ENCODE data around the gene P3H2. TPM values are rescaled to one million over a fixed set of nuclear protein-coding genes. Genes with fewer than 3 reads are reported as not detected.

P3H2 gene
- polyA plus RNA-seq, 3 donors from 2014 or later = 2.2 TPM; not detected in 2

DNA sequence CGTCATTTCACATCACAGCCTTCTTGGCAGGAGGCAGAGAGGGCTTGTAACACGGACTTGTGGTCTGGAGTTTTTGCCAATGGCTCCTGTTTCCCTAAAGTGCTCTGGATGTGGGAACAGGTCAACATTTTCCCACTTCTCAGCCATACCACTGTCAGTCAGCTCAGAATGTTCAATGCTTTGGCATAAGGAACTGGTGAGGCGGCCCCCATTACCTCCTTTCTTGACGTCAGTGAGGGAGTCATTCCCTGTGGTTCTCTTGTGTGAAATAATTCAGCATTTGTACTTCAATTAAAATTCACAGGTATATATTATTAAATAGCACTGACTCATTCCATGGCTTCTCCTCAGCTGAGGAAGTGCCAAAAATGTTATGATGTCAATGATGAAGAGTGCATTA lies 167.1 kb downstream of the P3H2 start:
- H3K4me1 Mint-ChIP-seq = no peaks in the 10 kb centered on the region
- peaks cover 0 to 3% (median 0%) of the 10 kb centered on the region in 6 donors for H3K9me3 Mint-ChIP-seq
- no peak for DNase-seq
- H3K27me3 Mint-ChIP-seq (ENCODE audit: low read depth in 3 of 3) = peaks cover 0 to 4% (median 0%) of the 10 kb centered on the region in 3 donors
- H3K4me3 Mint-ChIP-seq = no peak overlapping the region
- no peak overlapping the region for H3K27ac Mint-ChIP-seq
- no peaks in the 10 kb centered on the region for H3K36me3 Mint-ChIP-seq

DNA sequence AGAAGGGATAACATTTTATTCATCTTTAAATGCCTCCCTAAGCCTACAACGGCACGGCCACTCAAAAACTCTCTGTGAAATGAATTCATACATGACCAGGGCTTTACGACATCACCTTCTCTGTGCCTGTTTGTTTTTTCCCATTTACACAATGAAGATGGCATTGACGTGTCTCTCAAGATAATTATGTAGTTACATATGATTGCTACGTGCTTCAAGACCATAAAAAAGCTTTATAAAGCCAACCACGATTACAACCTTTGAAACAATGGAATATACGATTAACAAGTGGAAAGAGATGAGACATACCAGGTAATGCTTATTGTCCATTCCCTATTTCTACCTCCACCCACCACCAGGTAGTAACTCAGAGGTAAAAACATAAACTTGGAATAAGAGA lies 168.4 kb downstream of the P3H2 start:
- Mint-ChIP-seq H3K4me1 (no peaks in the 10 kb centered on the region), H3K36me3 (no peaks in the 10 kb centered on the region), H3K27ac (no peak overlapping the region), H3K4me3 (no peak overlapping the region), H3K27me3 (ENCODE audit: low read depth in 3 of 3) (peaks cover 0 to 4% (median 2%) of the 10 kb centered on the region in 3 donors), H3K9me3 (no peaks in the 10 kb centered on the region)
- DNase-seq = no peak

DNA sequence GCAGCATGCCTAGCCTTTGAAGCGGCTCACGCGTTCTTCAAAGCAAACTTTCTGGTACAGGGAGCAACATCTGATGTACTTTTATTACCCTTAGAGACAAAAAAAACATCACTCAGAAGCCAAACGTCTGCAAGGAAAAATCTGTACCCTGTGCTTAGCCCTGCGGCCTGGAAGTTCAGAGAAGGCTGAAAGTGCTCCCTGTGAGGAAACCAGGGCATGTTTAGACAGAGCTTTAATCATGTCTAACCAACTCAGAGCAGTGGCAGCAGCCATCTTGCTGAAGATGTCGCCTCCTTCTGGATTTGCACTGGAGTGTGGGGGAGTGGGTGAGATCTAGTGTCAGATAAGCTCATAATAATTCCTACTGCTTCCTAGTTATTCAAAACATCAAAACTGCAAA lies 170.4 kb downstream of the P3H2 start:
- Mint-ChIP-seq H3K4me3 (no peak overlapping the region), H3K27me3 (ENCODE audit: low read depth in 3 of 3) (peaks cover 0 to 5% (median 3%) of the 10 kb centered on the region in 3 donors), H3K27ac (no peak overlapping the region), H3K4me1 (no peaks in the 10 kb centered on the region), H3K9me3 (no peaks in the 10 kb centered on the region), H3K36me3 (no peaks in the 10 kb centered on the region)
- no peak for DNase-seq

DNA sequence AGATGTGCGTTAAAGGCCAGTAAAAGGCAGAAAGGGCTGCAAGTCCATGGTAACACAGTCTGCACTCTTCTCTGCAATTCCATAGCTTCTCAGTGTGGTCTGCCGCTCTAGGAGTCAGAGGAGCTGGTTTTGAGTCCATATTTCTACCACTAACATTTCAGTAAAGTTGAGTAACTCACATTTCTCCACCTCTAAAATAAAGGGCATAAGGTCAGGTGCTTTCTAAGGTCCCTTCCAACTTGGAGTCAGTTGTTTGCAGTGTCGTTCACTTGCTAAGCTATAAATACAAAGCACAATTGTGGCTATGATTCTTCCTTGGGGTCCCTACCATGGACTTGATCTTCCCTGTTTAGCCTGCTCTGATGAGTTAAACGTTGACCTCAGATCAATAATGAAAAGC lies 171.1 kb downstream of the P3H2 start:
- no peak overlapping the region for H3K4me3 Mint-ChIP-seq
- H3K9me3 Mint-ChIP-seq = no peaks in the 10 kb centered on the region
- H3K36me3 Mint-ChIP-seq = no peaks in the 10 kb centered on the region
- H3K27me3 Mint-ChIP-seq (ENCODE audit: low read depth in 3 of 3) = peaks cover 0 to 5% (median 2%) of the 10 kb centered on the region in 3 donors
- no peak for DNase-seq
- H3K4me1 Mint-ChIP-seq = no peaks in the 10 kb centered on the region
- no peak overlapping the region for H3K27ac Mint-ChIP-seq

DNA sequence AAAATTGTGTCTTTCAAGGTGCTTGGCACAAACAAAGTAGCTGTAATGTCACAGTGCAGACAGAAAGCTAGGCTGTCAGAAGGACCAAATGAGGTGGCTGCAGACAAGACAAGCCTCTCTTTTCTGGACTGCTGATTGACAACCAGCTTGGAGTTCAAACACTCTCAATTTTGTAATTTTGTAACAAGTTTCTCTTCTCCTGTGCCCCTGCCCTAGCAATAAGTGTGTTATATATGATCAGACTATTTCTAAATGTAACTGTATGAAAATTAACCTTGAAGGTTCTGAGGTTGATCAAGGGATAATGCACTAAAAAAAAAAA lies 172.0 kb downstream of the P3H2 start:
- no peaks in the 10 kb centered on the region for H3K4me1 Mint-ChIP-seq
- DNase-seq = no peak
- no peak overlapping the region for H3K4me3 Mint-ChIP-seq
- no peak overlapping the region for H3K27ac Mint-ChIP-seq
- H3K9me3 Mint-ChIP-seq = no peaks in the 10 kb centered on the region
- H3K27me3 Mint-ChIP-seq (ENCODE audit: low read depth in 3 of 3) = peaks cover 0 to 5% (median 0%) of the 10 kb centered on the region in 3 donors
- no peaks in the 10 kb centered on the region for H3K36me3 Mint-ChIP-seq

DNA sequence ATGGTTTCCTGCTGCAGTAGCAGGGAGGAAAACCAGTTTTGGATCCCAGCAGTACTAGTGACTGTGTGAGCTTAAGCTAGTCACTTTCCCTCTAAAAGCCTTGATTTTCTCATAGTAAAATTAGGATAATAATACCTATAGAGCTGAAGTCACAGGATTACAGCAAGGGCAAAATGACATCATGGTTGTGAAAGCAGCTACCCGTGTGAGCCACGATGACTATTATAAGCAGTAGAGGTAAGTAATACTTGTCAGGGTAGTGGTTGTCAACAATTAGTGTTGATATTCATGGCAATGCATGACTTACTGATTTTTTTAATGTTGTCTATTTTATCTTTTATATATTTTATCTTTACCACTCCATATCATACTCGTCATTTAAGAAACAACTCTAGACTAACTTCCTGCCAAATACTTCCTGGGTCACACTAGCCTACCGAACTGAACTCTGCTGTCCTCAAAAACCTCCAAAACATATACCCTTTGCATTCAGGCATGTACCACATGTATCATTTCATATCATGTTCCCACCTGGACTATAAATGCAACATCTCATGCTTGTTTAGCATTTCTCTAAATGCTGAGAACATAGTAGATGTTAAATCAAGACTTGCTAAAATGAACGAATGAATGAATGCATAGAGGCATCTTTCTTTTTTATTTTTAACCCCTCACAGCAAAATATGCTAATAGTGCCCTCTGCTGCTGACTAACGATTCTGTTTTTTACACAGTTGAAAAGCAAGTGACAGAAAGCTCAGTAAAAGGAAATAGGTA lies 172.6 kb downstream of the P3H2 start:
- H3K27ac Mint-ChIP-seq = no peak overlapping the region
- no peak overlapping the region for H3K4me3 Mint-ChIP-seq
- DNase-seq = no peak
- peaks cover 0 to 5% (median 0%) of the 10 kb centered on the region in 3 donors for H3K27me3 Mint-ChIP-seq (ENCODE audit: low read depth in 3 of 3)
- H3K9me3 Mint-ChIP-seq = no peaks in the 10 kb centered on the region
- H3K36me3 Mint-ChIP-seq = no peaks in the 10 kb centered on the region
- H3K4me1 Mint-ChIP-seq = no peaks in the 10 kb centered on the region

DNA sequence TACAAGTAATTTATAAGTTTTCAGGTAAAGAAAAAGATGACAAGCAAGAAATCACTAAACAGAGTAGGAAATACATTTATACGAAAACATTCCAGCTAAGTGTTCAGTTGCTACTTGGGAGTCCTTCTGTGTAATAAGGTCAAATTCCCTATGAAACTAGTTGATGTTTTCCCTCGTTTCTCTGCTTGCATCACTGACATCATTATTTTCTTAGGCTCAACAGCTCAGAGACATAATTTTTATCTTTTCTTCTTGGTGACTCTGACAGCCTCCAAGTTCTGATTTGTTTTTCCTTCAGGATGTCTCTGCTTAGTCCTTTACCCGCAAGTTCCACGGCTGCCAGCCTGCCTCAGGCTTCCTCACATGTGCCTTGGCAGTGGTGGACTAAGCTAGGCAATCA lies 173.6 kb downstream of the P3H2 start:
- H3K9me3 Mint-ChIP-seq = no peaks in the 10 kb centered on the region
- no peaks in the 10 kb centered on the region for H3K36me3 Mint-ChIP-seq
- peaks cover 0 to 5% (median 3%) of the 10 kb centered on the region in 3 donors for H3K27me3 Mint-ChIP-seq (ENCODE audit: low read depth in 3 of 3)
- H3K4me3 Mint-ChIP-seq = no peak overlapping the region
- DNase-seq = no peak
- H3K4me1 Mint-ChIP-seq = no peaks in the 10 kb centered on the region
- no peak overlapping the region for H3K27ac Mint-ChIP-seq

DNA sequence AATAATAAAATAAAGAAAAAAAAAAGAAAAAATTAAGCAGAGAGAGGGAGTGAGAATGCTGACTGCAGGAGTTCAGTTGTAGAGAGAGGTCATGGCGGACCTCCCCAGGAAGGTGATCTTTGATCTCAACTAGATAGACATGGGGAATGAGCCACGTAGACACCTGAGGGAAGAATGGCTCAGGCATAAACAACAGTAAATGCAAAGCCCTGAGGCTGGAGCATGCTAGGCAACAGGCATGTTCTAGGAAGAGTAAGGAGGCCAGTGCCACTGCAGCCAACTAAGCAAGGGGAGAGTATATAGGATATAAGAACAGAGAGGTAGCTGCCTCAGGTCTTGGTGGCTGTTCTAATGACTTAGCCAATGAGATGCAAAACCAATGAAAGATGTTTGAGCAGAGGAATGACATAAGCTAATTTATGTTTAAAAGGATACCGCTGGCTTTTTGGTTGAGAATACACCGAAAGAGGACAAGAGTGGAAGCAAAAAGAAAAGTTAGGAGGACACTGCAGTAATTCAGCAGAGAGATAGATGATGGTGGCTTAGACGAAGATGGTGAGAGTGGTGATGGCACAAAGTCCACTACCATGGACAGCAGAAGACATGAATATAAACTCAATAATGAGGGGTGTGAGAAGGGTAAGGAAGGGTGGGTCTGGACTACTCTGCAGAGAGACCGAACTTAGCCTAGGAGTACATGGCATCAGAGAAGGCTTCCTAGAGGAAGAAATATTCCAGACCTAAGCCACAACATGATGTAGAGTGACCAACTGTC lies 174.6 kb downstream of the P3H2 start:
- H3K27me3 Mint-ChIP-seq (ENCODE audit: low read depth in 3 of 3) = peaks cover 0 to 5% (median 3%) of the 10 kb centered on the region in 3 donors
- DNase-seq = no peak
- H3K4me1 Mint-ChIP-seq = no peaks in the 10 kb centered on the region
- H3K27ac Mint-ChIP-seq = no peak overlapping the region
- H3K36me3 Mint-ChIP-seq = no peaks in the 10 kb centered on the region
- H3K4me3 Mint-ChIP-seq = no peak overlapping the region
- no peaks in the 10 kb centered on the region for H3K9me3 Mint-ChIP-seq

DNA sequence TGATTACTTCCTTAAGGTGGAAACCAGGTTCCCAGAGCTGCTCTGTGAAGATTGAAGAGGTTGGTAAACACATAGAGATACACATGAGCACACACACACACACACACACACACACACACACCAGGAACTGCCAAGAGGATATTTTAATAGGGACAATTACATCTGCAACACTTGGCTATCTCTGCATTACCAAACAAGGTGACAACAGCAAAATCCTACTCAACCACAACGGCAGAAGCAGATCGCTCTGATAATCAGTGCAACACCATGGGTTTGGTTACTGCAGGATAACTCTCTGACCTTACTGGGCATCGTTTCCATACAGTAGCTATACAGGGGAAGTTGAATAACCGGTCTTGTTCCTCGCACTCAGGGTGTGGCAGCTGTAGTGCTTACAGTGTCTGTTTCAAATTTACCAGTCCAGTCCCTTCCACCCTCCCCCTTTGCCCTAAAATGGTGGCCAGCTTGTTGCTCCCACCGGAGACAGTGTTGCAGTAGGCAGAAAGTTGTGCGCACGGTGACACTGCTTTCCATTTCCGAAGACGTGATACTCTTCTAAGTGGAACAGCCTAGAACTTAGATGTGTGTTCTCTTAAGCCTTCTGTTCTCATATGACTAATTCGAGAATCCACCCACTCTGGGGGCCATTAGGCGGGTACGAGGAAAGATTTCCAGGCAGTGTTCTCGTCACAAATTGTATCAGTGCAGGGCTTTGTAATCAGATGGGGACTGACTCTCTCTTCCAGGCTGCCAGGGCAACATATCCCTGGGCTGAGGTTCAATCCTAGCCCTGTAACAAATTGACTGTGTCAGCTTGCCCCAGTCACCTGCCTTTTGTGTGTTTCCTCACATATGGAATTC lies 176.2 kb downstream of the P3H2 start:
- H3K4me1 Mint-ChIP-seq = no peaks in the 10 kb centered on the region
- H3K27me3 Mint-ChIP-seq (ENCODE audit: low read depth in 3 of 3) = peaks cover 0 to 5% (median 3%) of the 10 kb centered on the region in 3 donors
- H3K36me3 Mint-ChIP-seq = no peaks in the 10 kb centered on the region
- no peak for DNase-seq
- H3K4me3 Mint-ChIP-seq = no peak overlapping the region
- H3K27ac Mint-ChIP-seq = no peak overlapping the region
- H3K9me3 Mint-ChIP-seq = no peaks in the 10 kb centered on the region

DNA sequence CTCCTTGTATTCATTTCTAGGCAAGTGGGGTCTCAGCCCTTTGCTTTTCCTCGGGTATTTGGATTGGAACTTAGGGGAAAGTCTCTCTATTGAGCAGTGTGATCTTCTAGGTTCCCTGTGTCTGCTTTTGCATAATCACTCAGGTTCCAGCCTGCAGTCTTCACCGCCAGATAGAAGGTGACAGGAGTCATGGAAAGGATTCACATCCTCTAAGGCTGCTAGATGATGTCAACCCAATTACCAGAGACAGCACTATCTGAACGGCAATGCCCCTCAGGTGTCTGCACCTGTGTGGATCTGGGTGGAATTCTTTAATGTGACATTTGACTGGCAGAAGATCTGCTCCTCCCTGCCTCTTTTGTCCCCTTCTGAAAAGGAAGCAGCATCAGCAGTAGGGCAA lies 177.7 kb downstream of the P3H2 start:
- no peak for DNase-seq
- H3K27ac Mint-ChIP-seq = no peak overlapping the region
- H3K27me3 Mint-ChIP-seq (ENCODE audit: low read depth in 3 of 3) = peaks cover 0 to 6% (median 3%) of the 10 kb centered on the region in 3 donors
- no peaks in the 10 kb centered on the region for H3K9me3 Mint-ChIP-seq
- H3K4me3 Mint-ChIP-seq = no peak overlapping the region
- H3K36me3 Mint-ChIP-seq = no peaks in the 10 kb centered on the region
- H3K4me1 Mint-ChIP-seq = no peaks in the 10 kb centered on the region

DNA sequence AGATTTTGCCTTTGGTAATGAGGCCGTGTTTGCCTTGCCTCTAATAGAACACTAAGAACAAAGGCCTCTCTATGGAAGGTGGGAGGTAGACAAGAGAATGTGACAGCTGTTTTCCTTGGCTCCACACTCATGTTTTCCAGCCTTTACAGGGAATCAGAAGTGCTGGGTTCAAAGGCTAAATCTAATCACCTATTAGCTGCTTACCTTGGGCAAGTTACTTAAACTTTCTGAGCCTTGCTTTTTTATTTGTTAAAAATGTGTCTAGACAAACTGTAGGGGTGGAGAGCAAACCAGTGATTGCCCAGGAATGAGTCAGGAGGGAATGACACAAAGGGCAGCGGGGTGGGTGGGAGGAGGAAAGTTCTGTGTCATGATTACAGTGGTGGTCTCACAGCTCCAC lies 179.0 kb downstream of the P3H2 start:
- DNase-seq = no peak
- H3K9me3 Mint-ChIP-seq = peaks cover 0 to 2% (median 0%) of the 10 kb centered on the region in 6 donors
- no peak overlapping the region for H3K4me3 Mint-ChIP-seq
- H3K27me3 Mint-ChIP-seq (ENCODE audit: low read depth in 3 of 3) = peaks cover 0 to 6% (median 2%) of the 10 kb centered on the region in 3 donors
- H3K36me3 Mint-ChIP-seq = no peaks in the 10 kb centered on the region
- no peak overlapping the region for H3K27ac Mint-ChIP-seq
- H3K4me1 Mint-ChIP-seq = no peaks in the 10 kb centered on the region

DNA sequence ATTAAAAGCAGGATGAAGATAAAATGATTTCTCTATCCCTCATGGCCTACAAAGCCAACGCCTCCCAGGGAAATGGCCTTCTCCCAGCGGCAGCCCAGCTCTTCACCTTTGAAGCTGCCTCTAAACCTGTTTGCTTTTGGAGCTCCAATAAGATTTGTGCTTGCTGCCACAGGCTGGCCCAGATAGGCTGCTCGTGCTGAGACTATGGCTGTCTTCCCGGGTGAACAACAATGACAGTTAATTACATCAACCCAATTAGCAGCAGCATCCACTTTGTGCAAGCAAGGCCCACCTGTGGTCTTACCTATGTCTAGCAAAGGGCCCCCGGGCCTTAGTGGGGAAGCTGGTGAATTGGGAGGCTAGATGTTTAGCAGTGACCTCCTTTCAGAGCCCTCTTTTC lies 179.6 kb downstream of the P3H2 start:
- Mint-ChIP-seq H3K27ac (no peak overlapping the region), H3K4me1 (no peaks in the 10 kb centered on the region), H3K36me3 (no peaks in the 10 kb centered on the region), H3K9me3 (peaks cover 0 to 4% (median 2%) of the 10 kb centered on the region in 6 donors), H3K4me3 (no peak overlapping the region), H3K27me3 (ENCODE audit: low read depth in 3 of 3) (peaks cover 0 to 6% (median 0%) of the 10 kb centered on the region in 3 donors)
- DNase-seq = no peak

DNA sequence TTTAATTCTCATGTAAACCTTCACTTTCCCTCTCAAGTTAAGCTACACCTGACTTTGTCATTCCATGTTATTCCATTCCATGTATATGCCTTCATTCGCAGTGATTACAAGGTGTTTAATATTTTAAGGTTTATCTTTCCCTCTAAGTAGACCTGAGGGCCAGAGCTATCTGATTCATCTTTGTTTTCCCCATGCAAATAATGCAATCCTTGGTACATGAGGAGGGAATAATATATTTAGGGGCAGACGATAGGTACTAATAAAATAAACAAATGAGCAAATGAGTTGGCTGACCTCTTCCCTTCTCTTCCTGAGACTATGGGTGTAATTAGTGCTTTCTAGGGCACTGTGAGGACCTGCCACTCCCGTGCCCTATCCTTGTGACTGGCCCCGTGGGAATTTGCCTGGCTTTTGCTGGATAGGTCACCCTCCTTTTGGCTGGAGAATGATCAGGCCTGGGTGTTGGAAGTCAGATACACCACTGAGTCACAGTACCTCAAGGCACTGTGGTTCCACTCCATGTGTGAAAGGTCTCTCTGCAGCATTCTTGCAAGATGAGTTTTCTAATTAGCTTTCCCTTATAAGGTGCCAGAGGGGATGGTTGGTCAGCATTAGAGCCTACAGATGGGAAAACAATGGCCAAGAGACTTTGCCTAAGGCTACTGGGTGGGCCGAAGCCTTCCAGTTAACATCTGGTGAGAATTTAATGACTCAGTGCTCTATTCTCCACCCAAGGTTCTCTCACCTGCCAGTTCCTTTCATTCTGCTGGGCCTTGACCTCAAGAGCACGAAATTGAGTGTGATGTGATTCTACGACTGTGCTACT lies 183.2 kb downstream of the P3H2 start:
- H3K4me1 Mint-ChIP-seq = no peaks in the 10 kb centered on the region
- H3K9me3 Mint-ChIP-seq = peaks cover 0 to 12% (median 5%) of the 10 kb centered on the region in 6 donors
- H3K4me3 Mint-ChIP-seq = no peak overlapping the region
- no peak for DNase-seq
- H3K27me3 Mint-ChIP-seq (ENCODE audit: low read depth in 3 of 3) = peaks cover 0 to 9% (median 0%) of the 10 kb centered on the region in 3 donors
- no peaks in the 10 kb centered on the region for H3K36me3 Mint-ChIP-seq
- no peak overlapping the region for H3K27ac Mint-ChIP-seq

All from immature natural killer cell (primary cell).